ENCODE data around the gene EXOC6B. TPM values are rescaled to one million over a fixed set of nuclear protein-coding genes. Genes with fewer than 3 reads are reported as not detected.

Gene EXOC6B
- total RNA-seq, 2 donors from 2014 or later, result 10.4 to 11.6 TPM

- Mint-ChIP-seq H3K27ac (no peak overlapping the region), H3K36me3 (ENCODE audit: insufficient read depth in 2 of 2) (peaks cover 0 to 1% of the 10 kb centered on the region in 2 donors), H3K9me3 (peaks cover 2 to 4% of the 10 kb centered on the region in 2 donors), H3K27me3 (ENCODE audit: low read depth) (no peaks in the 10 kb centered on the region), H3K4me1 (ENCODE audit: low read depth) (no peaks in the 10 kb centered on the region), H3K4me3 (no peak overlapping the region)
- ATAC-seq (replicated peaks in 1 of 2) (no peak), DNase-seq (no peak)
Observed at GRCh38 chr2:72255540-72255939, 570.3 kb downstream of the EXOC6B start.

DNA sequence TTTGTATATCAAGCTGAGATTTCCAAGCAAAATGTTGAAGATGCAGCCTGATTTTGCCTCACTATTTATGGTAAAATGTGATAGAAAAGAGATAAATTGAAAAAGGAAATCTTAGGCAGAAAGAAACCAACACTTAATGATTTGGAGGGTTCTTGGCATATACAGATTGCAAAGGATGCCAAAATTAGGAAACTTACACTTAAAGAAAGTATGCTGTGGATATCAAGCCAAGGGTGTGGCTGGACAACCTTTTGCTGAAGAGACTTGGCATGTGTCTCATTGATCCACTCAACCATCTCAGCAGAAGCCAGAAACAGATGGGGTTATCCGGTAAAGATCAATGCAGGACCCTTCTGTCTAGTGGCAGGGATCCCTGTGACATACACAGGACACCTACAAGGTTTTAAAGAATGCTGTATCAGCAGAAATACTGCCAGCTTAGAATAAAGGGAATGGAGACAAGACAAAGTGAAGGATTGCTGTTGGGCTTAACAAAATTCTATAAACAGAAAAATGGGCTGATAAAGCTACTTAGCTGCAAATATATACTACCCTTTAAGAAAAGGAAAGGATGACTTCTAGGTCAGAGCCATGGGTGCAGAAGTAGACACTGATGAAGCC, 570.9 kb downstream of the EXOC6B start:
- Mint-ChIP-seq H3K4me3 (no peak overlapping the region), H3K36me3 (ENCODE audit: insufficient read depth in 2 of 2) (peaks cover 0 to 1% of the 10 kb centered on the region in 2 donors), H3K27me3 (ENCODE audit: low read depth) (no peaks in the 10 kb centered on the region), H3K9me3 (peaks cover 2 to 4% of the 10 kb centered on the region in 2 donors), H3K27ac (no peak overlapping the region), H3K4me1 (ENCODE audit: low read depth) (no peaks in the 10 kb centered on the region)
- ATAC-seq (replicated peaks in 1 of 2), result no peak
- no peak for DNase-seq

- Mint-ChIP-seq H3K4me3 (no peak overlapping the region), H3K36me3 (ENCODE audit: insufficient read depth in 2 of 2) (no peaks in the 10 kb centered on the region)
- no peak for ATAC-seq (replicated peaks in 1 of 2)
Observed at GRCh38 chr2:72238311-72238710, 587.5 kb downstream of the EXOC6B start.

GRCh38 chr2:72237549-72237948, 588.3 kb downstream of the EXOC6B start:
- Mint-ChIP-seq H3K9me3 (peaks cover 0 to 4% of the 10 kb centered on the region in 2 donors), H3K27ac (no peak overlapping the region), H3K4me1 (ENCODE audit: low read depth) (no peaks in the 10 kb centered on the region), H3K27me3 (ENCODE audit: low read depth) (no peaks in the 10 kb centered on the region), H3K4me3 (no peak overlapping the region), H3K36me3 (ENCODE audit: insufficient read depth in 2 of 2) (no peaks in the 10 kb centered on the region)
- ATAC-seq (replicated peaks in 1 of 2), result no peak
- DNase-seq, result no peak

More at GRCh38 chr2:72238311-72238710, 587.5 kb downstream of the EXOC6B start:
- Mint-ChIP-seq H3K9me3 (peaks cover 0 to 4% of the 10 kb centered on the region in 2 donors), H3K27me3 (ENCODE audit: low read depth) (no peaks in the 10 kb centered on the region), H3K27ac (no peak overlapping the region), H3K4me1 (ENCODE audit: low read depth) (no peaks in the 10 kb centered on the region)
- no peak for DNase-seq

GRCh38 chr2:72236445-72237067, 589.3 kb downstream of the EXOC6B start:
- ATAC-seq (replicated peaks in 1 of 2), result no peak
- H3K4me3 Mint-ChIP-seq, result no peak overlapping the region
- no peak overlapping the region for H3K27ac Mint-ChIP-seq
- no peaks in the 10 kb centered on the region for H3K4me1 Mint-ChIP-seq (ENCODE audit: low read depth)
- no peaks in the 10 kb centered on the region for H3K27me3 Mint-ChIP-seq (ENCODE audit: low read depth)
- DNase-seq, result no peak
- H3K36me3 Mint-ChIP-seq (ENCODE audit: insufficient read depth in 2 of 2), result no peaks in the 10 kb centered on the region
- H3K9me3 Mint-ChIP-seq, result peaks cover 0 to 4% of the 10 kb centered on the region in 2 donors

DNA sequence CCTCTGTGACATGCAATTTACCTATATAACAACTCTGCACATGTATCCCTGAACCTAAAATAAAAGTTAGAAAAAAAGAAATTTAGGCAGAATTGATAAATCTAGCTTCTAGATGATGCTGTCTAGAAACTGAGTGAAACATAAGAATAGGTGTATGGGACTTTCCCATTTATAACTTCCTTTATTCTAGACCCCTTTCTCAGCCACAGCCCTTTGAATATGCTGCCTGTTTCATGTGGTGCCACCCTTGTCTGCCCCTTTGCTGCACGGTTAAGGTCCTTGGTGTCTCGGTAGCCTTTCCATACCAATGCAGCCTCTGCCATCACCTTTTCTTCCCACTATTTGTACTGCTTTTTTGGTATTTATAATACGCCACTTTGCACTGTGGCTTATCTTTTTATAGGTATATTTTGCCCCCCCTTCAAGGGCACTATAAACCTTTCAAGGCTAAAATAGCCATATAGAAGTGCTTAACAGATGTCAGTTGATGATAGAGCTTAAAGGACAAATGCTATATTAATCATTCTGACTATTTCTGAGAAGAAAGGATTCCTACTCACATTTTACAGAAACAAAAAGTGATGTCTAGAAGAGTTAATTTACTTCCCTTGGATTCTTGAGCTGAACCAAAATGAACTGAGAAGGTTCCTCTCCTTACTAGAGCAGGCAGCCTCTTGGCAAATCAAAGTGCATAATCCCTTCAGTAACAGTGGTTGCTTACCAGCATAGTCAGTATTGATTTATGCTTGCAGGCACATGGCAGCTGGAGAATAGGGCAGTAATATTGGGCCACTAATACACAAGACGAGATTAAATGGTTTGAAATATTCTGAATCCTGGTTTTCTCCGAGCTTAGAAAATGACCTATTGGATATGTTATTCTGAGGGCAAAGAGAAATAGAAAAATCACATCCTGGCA, 590.1 kb downstream of the EXOC6B start:
- no peak for DNase-seq
- Mint-ChIP-seq H3K4me1 (ENCODE audit: low read depth) (no peaks in the 10 kb centered on the region), H3K27me3 (ENCODE audit: low read depth) (no peaks in the 10 kb centered on the region), H3K36me3 (ENCODE audit: insufficient read depth in 2 of 2) (no peaks in the 10 kb centered on the region), H3K4me3 (no peak overlapping the region), H3K27ac (no peak overlapping the region), H3K9me3 (no peaks in the 10 kb centered on the region)
- ATAC-seq (replicated peaks in 1 of 2), result no peak

DNA sequence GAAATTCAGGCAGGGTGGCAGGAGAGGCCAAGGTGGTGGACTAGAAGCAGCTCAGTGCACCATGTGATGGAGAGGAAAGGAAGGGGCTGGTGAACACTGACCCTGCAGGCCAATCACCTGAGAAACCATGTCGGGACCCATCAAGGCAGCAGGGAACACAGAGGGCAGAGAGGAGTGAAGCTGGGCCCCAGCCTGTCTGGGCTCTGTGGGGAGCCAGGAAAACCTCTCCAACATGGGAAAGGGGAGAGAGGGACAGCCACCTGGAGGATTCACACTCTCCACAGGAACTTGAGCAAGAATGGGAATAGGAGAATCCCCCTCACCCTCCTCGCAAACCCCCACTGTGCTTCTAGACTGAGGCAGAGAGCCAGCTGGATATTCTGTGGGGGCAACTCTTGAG, 592.6 kb downstream of the EXOC6B start:
- Mint-ChIP-seq H3K4me3 (no peak overlapping the region), H3K36me3 (ENCODE audit: insufficient read depth in 2 of 2) (peaks cover 0 to 3% of the 10 kb centered on the region in 2 donors), H3K27ac (no peak overlapping the region), H3K4me1 (ENCODE audit: low read depth) (no peaks in the 10 kb centered on the region), H3K27me3 (ENCODE audit: low read depth) (no peaks in the 10 kb centered on the region), H3K9me3 (peaks cover 3 to 4% of the 10 kb centered on the region in 2 donors)
- no peak for ATAC-seq (replicated peaks in 1 of 2)
- DNase-seq, result no peak

DNA sequence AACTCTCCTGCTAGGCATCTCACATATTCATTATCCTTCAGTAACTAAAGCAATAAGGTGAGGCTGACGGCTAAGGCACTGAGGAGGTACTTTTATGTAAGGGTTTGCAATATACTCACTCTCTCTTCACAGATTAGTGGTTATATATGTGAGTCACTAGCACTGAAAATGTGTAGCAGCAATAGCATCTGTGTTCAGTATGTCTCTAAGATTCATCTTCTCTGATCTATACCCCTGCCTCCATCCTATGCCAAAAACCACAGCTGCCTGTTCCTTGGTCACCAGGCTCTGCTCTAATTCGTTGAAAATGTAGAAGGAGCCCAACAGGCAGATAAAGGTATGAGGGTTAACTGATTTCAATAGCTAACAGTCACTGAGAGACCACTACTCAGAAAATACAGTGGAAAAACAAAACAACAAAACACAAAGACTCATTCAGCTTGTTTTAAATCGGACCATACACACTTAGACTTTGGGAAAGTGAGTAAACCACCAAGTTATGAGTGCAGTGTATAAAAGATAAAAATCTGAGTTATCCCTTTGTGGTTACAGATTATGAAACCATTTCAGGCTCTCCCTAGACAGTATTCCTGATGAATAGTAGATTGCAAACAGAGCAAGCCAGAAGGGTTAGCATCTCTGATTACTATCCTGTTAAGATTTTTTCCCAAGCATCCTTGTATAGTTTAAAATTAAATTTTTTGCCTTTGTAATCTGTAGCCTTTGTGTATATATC, 602.8 kb downstream of the EXOC6B start:
- Mint-ChIP-seq H3K9me3 (peaks cover 2 to 3% of the 10 kb centered on the region in 2 donors), H3K36me3 (ENCODE audit: insufficient read depth in 2 of 2) (peaks cover 0 to 2% of the 10 kb centered on the region in 2 donors), H3K4me3 (no peak overlapping the region), H3K27me3 (ENCODE audit: low read depth) (no peaks in the 10 kb centered on the region), H3K27ac (no peak overlapping the region), H3K4me1 (ENCODE audit: low read depth) (no peaks in the 10 kb centered on the region)
- ATAC-seq (replicated peaks in 1 of 2) (no peak), DNase-seq (no peak)

DNA sequence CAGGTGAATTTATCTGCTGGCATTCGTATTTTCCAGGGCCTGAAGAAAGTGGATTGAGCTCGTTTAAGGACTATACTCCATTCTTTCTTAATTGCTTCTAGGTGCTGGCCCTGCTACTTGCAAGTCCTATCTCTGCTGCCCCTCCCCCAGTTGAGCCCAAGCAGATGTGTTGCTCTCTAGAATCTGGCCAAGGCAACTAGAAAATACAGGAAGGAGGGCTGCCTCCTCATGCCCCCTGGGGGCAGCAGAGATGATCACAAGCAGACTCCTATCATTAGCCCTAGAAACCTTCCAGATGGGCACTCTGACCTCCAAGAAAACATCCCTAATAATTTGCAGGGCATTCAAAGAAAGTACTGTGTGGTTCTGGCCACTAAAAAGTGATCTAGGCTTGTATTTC, 605.7 kb downstream of the EXOC6B start:
- Mint-ChIP-seq H3K27ac (no peak overlapping the region), H3K4me1 (ENCODE audit: low read depth) (no peaks in the 10 kb centered on the region), H3K27me3 (ENCODE audit: low read depth) (no peaks in the 10 kb centered on the region), H3K4me3 (no peak overlapping the region), H3K9me3 (no peaks in the 10 kb centered on the region), H3K36me3 (ENCODE audit: insufficient read depth in 2 of 2) (no peaks in the 10 kb centered on the region)
- ATAC-seq (replicated peaks in 1 of 2) (no peak), DNase-seq (no peak)

GRCh38 chr2:72214429-72215143, 611.2 kb downstream of the EXOC6B start:
- Mint-ChIP-seq H3K36me3 (ENCODE audit: insufficient read depth in 2 of 2) (no peaks in the 10 kb centered on the region), H3K27me3 (ENCODE audit: low read depth) (no peaks in the 10 kb centered on the region), H3K4me3 (no peak overlapping the region), H3K4me1 (ENCODE audit: low read depth) (no peaks in the 10 kb centered on the region), H3K9me3 (no peaks in the 10 kb centered on the region), H3K27ac (no peak overlapping the region)
- no peak for DNase-seq
- ATAC-seq (replicated peaks in 1 of 2), result no peak

DNA sequence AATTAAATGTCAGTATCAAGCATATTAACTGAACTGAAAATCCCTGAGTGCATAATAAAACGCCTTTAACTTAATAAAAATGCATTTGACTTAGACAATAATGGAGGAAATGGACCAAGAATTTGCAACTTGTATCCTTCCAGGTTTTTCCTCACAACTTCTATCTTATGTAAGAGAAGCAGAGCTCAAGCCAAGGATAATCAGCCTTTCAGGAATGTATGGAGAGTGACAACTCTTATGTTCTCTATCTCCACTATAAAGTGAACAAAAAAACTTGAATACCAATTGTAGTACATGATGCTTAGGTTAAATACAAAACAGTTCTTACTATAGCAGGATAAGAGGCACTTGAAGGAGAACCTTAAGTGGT, 613.4 kb downstream of the EXOC6B start:
- Mint-ChIP-seq H3K27me3 (ENCODE audit: low read depth) (no peaks in the 10 kb centered on the region), H3K27ac (no peak overlapping the region), H3K4me1 (ENCODE audit: low read depth) (no peaks in the 10 kb centered on the region), H3K36me3 (ENCODE audit: insufficient read depth in 2 of 2) (no peaks in the 10 kb centered on the region), H3K4me3 (no peak overlapping the region), H3K9me3 (no peaks in the 10 kb centered on the region)
- no peak for DNase-seq
- ATAC-seq (replicated peaks in 1 of 2), result no peak

DNA sequence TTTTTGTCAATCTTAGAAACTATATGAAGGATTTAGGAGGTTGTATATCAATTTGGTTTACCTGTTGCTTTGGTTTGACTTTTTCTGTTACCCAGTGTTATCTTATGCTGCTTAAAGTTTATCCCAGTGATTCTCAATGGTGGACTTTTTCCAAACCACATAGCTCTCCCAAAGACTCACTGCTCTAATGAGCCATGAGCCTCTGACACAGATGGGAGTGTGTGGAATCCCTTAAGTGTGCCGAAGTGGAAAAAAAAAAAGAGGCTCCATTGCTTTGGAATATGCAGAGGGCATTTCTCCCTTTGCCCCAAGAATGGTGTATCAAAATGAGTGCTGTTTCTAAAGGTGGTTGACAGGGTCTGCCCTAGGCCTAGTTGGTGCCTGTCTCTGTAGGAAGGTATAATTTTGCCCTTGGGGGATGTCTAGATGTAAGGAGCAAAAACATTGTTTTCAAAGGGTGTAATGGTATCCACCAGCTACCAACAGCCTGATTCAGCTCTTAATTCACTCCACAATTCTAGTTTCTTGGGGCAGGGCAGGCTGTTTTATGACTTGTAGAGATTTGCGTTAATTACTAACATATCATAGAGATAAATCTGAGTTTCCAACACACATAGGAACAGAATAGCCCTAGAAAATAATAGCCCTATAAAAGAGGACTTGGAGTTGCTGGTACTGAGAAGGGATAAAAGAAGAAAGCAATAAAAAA, 613.9 kb downstream of the EXOC6B start:
- no peak overlapping the region for H3K27ac Mint-ChIP-seq
- H3K4me3 Mint-ChIP-seq, result no peak overlapping the region

More for the DNA sequence above, 613.9 kb downstream of the EXOC6B start:
- H3K27me3 Mint-ChIP-seq (ENCODE audit: low read depth), result no peaks in the 10 kb centered on the region
- ATAC-seq (replicated peaks in 1 of 2) (no peak), DNase-seq (no peak)
- H3K4me1 Mint-ChIP-seq (ENCODE audit: low read depth), result no peaks in the 10 kb centered on the region
- H3K9me3 Mint-ChIP-seq, result no peaks in the 10 kb centered on the region
- H3K36me3 Mint-ChIP-seq (ENCODE audit: insufficient read depth in 2 of 2), result no peaks in the 10 kb centered on the region
